GM23248 (cell line): Measurements from ENCODE around the gene TMEM203.

ENCODE experiments used
- EZH2 ChIP-seq: fragments of 200-600 bp; sonication (generic); IDR thresholded peaks from 2 replicates; pipeline ENCODE4 v1.6.1; 2018; ENCODE audit warnings: antibody characterized with exemption, mild to moderate bottlenecking; ENCODE audit not compliant: insufficient read depth, poor library complexity, severe bottlenecking
- EZH2phosphoT487 ChIP-seq: fragments of 200-600 bp; sonication (generic); IDR thresholded peaks from 2 replicates; pipeline ENCODE4 v1.6.1; 2018; ENCODE audit warnings: antibody characterized with exemption, moderate library complexity, mild to moderate bottlenecking, low read depth; ENCODE audit not compliant: insufficient read depth

DNA sequence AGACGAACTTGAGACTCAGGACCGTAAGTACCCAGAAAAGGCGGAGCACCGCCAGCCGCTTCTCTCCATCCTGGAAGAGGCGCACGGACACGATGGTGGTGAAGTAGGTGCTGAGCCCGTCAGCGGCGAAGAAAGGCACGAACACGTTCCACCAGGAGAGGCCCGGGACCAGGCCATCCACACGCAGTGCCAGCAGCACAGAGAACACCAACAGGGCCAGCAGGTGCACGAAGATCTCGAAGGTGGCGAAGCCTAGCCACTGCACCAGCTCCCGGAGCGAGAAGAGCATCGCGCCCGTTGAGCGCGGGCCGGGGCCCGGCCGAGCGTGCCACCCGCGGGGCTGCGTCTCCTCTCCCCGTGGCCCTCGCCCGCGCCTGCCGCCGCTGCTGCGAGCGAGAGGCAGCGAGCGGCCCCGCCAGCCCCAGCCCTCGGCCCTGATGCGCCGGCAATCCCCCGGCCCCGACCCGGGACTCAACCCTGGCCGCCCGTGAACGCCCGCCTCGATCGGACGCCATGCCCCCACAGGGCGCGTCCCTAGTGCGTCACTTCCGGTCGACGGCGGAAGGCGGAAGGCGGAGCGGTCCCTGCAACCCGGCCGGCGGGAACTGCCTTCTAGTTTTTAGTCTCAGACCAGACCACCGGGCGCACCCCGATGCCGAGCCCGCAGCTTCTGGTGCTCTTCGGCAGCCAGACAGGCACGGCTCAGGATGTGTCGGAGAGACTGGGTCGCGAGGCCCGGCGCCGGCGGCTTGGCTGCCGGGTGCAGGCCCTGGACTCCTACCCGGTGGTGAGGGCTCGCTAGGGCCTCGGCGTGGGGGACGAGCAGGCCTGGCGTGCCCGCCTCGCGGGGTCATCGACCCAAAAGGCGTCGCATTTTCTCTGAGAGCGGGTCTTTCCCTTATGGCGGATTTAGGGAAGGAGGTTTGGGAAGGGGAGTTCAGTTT, at the start of gene TMEM203, which contains the start of gene NDOR1:
- no peak for TF ChIP-seq EZH2phosphoT487
- TF ChIP-seq EZH2 = no peak
